Smooth muscle cell (in vitro differentiated cells): Measurements from ENCODE around the gene TMC2. TPM values are rescaled to one million over a fixed set of nuclear protein-coding genes. Genes with fewer than 3 reads are reported as not detected.

Experiments
- DNase-seq: peaks from one replicate; lab custom pipeline; 2025; ENCODE audit not compliant: unreplicated experiment; lab: John Stamatoyannopoulos, UW
- H2AFZ ChIP-seq: fragments of 200-600 bp; sonication (generic); 2 replicates; pipeline ENCODE4 v1.6.0; 2016; ENCODE audit warnings: antibody characterized with exemption, low read depth, mild to moderate bottlenecking
- H3F3A ChIP-seq: fragments of 200-600 bp; sonication (generic); 2 replicates; pipeline ENCODE4 v1.6.0; 2017; ENCODE audit warnings: antibody characterized with exemption, low read depth
- H3K27ac ChIP-seq: fragments of 200-600 bp; sonication (generic); 2 replicates; pipeline ENCODE4 v1.5.1; 2016; ENCODE audit warnings: low read depth, mild to moderate bottlenecking
- H3K27me3 ChIP-seq: fragments of 200-600 bp; sonication (generic); 2 replicates; pipeline ENCODE4 v1.6.1; 2016; ENCODE audit warnings: low read depth, mild to moderate bottlenecking
- H3K36me3 ChIP-seq: fragments of 200-600 bp; sonication (generic); 2 replicates; pipeline ENCODE4 v1.5.1; 2016; ENCODE audit warnings: low read depth
- H3K4me1 ChIP-seq: fragments of 200-600 bp; sonication (generic); 2 replicates; pipeline ENCODE4 v1.5.1; 2016; ENCODE audit warnings: low read depth
- H3K4me2 ChIP-seq: fragments of 200-600 bp; sonication (generic); 2 replicates; pipeline ENCODE4 v1.6.0; 2016; ENCODE audit warnings: mild to moderate bottlenecking
- H3K4me3 ChIP-seq: fragments of 200-600 bp; sonication (generic); 2 replicates; pipeline ENCODE4 v1.5.1; 2016; ENCODE audit warnings: mild to moderate bottlenecking
- H3K79me2 ChIP-seq: fragments of 200-600 bp; sonication (generic); 2 replicates; pipeline ENCODE4 v1.6.0; 2016; ENCODE audit warnings: low read depth, mild to moderate bottlenecking
- H3K9ac ChIP-seq: fragments of 200-600 bp; sonication (generic); 2 replicates; pipeline ENCODE4 v1.6.0; 2016; ENCODE audit warnings: low read depth
- H3K9me3 ChIP-seq: fragments of 200-600 bp; sonication (generic); replicated peaks from 2 replicates; pipeline ENCODE4 v1.5.1; 2016; ENCODE audit warnings: low read depth
- H4K20me1 ChIP-seq: fragments of 200-600 bp; sonication (generic); 2 replicates; pipeline ENCODE4 v1.6.0; 2016; ENCODE audit warnings: low read depth
- WGBS: methylation state at CpG from one replicate; pipeline ENCODE4 v1.1.7; 2016; ENCODE audit warnings: low lambda C conversion rate; 5-methylcytosine and 5-hydroxymethylcytosine counted together
- polyA plus RNA-seq: library from polyadenylated mRNA; unstranded; fragments of >200 nt; fragmentation: Nextera tagmentation; extraction: Ambion mirVana; gene quantifications from 2 replicates; pipeline ENCODE4 v1.2.1, GENCODE V29; 2016
- total RNA-seq: library from RNA; depleted of rRNA; stranded (reverse); fragments of >200 nt; gene quantifications from 2 replicates; pipeline ENCODE4 v1.2.3, GENCODE V29; 2014
- TF ChIP-seq, protein P1 (sequence below): fragments of 200-600 bp; sonication (generic); IDR thresholded peaks from 2 replicates; pipeline ENCODE4 v1.5.1; 2017; ENCODE audit warnings: borderline replicate concordance, mild to moderate bottlenecking, antibody characterized with exemption; ENCODE audit not compliant: insufficient read depth, poor library complexity, severe bottlenecking

The TMC2 gene
- total and polyA plus RNA-seq, 2 experiments from 2014 or later: not detected

DNA sequence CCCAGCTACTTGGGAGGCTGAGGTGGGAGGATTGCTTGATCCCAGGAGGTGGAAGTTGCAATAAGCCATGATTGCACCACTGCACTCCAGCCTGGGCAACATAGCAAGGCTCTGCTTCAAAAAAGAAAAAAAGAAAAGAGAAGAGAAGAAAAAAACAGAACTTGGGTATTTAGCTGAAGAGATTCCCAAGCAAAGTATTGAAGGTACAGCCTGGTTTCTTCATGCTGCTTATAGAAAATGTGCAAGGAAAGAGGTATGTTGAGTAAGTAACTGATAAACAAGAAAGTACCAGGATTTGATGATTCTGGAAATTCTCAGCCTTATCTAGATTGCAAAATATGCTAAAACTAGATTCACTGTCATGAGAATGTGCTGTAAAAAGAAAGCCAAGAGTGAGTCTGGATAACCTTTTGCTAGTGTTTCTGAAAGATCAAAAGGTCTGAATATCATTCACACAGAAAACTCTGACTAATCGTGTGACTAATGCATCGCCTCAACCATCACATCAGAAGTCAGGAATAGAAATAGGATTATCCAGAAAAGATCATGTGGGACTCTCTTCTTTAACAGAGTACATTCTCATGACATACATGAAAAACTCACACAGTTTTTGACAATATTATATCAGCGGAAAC lies 83.7 kb downstream of the TMC2 start:
- no peaks in the 10 kb centered on the region for H3K27me3 ChIP-seq
- no peak overlapping the region for H3K4me2 ChIP-seq
- H3K27ac ChIP-seq: no peak overlapping the region
- H3K9ac ChIP-seq: no peak overlapping the region
- no peaks in the 10 kb centered on the region for H3K4me1 ChIP-seq
- H3K4me3 ChIP-seq: no peak overlapping the region
- H3K9me3 ChIP-seq: no peaks in the 10 kb centered on the region
- no peak for DNase-seq
- peaks cover 7% of the 10 kb centered on the region for H3F3A ChIP-seq
- H4K20me1 ChIP-seq: no peaks in the 10 kb centered on the region
- 67% methylated on average over 3 of the region's 3 CpGs for WGBS
- no peaks in the 10 kb centered on the region for H3K36me3 ChIP-seq
- TF ChIP-seq, protein P1, sequence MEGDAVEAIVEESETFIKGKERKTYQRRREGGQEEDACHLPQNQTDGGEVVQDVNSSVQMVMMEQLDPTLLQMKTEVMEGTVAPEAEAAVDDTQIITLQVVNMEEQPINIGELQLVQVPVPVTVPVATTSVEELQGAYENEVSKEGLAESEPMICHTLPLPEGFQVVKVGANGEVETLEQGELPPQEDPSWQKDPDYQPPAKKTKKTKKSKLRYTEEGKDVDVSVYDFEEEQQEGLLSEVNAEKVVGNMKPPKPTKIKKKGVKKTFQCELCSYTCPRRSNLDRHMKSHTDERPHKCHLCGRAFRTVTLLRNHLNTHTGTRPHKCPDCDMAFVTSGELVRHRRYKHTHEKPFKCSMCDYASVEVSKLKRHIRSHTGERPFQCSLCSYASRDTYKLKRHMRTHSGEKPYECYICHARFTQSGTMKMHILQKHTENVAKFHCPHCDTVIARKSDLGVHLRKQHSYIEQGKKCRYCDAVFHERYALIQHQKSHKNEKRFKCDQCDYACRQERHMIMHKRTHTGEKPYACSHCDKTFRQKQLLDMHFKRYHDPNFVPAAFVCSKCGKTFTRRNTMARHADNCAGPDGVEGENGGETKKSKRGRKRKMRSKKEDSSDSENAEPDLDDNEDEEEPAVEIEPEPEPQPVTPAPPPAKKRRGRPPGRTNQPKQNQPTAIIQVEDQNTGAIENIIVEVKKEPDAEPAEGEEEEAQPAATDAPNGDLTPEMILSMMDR: no peak
- no peaks in the 10 kb centered on the region for H3K79me2 ChIP-seq
- no peak overlapping the region for H2AFZ ChIP-seq

DNA sequence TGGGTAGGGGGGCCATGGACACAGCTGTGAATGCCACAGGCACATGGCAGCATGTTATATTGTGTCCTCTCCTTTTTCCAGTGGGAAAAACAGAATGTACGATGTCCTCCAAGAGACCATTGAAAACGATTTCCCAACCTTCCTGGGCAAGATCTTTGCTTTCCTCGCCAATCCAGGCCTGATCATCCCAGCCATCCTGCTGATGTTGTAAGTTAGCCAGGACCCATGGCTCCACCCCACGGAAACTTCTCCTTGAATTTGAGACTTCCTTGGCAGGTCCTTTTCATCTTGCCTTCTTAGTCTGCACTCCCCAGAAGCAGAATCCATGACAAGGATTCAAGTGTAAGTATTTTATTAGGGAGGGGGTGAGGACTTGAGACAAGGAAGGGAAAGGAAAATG lies 87.8 kb downstream of the TMC2 start:
- H3K4me2 ChIP-seq: no peak overlapping the region
- H3K36me3 ChIP-seq: no peaks in the 10 kb centered on the region
- H3F3A ChIP-seq: peaks cover 7% of the 10 kb centered on the region
- 83% methylated on average over 4 of the region's 4 CpGs for WGBS
- no peak overlapping the region for H3K27ac ChIP-seq
- TF ChIP-seq, protein P1: no peak
- no peak for DNase-seq
- no peak overlapping the region for H3K4me3 ChIP-seq
- H3K79me2 ChIP-seq: no peaks in the 10 kb centered on the region
- H4K20me1 ChIP-seq: no peaks in the 10 kb centered on the region
- H3K9ac ChIP-seq: no peak overlapping the region
- no peaks in the 10 kb centered on the region for H3K9me3 ChIP-seq
- H3K4me1 ChIP-seq: no peaks in the 10 kb centered on the region
- no peak overlapping the region for H2AFZ ChIP-seq
- no peaks in the 10 kb centered on the region for H3K27me3 ChIP-seq

DNA sequence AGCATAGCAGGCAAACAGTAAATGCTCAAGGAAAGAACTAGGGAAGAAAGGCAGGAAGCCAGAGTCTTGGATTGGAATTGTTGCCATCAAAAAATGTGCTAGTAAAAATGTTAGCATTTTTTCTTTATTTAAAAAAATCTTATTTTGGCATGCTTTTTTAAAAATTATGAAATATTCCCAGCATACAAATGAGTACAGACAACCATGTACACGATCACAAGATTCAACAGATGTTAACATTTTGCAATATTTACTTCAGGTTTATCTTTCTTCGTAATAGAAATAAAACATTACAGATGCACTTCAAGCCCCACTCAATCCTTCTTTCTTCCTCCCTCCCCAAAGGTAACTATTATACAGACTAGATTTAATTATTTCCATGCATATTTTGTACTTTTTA lies 88.7 kb downstream of the TMC2 start:
- H3K4me2 ChIP-seq: no peak overlapping the region
- H3K27ac ChIP-seq: no peak overlapping the region
- no peaks in the 10 kb centered on the region for H3K27me3 ChIP-seq
- H3K9me3 ChIP-seq: no peaks in the 10 kb centered on the region
- H3K79me2 ChIP-seq: no peaks in the 10 kb centered on the region
- WGBS: 41% methylated on average over 2 of the region's 2 CpGs
- peaks cover 2% of the 10 kb centered on the region for H3F3A ChIP-seq
- H3K9ac ChIP-seq: no peak overlapping the region
- H3K36me3 ChIP-seq: no peaks in the 10 kb centered on the region
- H2AFZ ChIP-seq: no peak overlapping the region
- TF ChIP-seq, protein P1: no peak
- DNase-seq: no peak
- H4K20me1 ChIP-seq: no peaks in the 10 kb centered on the region
- no peak overlapping the region for H3K4me3 ChIP-seq
- H3K4me1 ChIP-seq: no peaks in the 10 kb centered on the region
